SK-N-SH treated with all-trans-retinoic acid at 6 μM for 48 hours (cell line): Measurements from ENCODE around the gene TGFBR2.

ENCODE experiments used
- ARNTL ChIP-seq: fragments of 450-650 bp; formaldehyde crosslinking; IDR thresholded peaks from 2 replicates; pipeline ENCODE4 v1.5.0; 2020; ENCODE audit warnings: low read depth, mild to moderate bottlenecking, moderate library complexity, borderline replicate concordance
- CREB5 ChIP-seq: fragments of 250-450 bp; sonication (Bioruptor Pico); IDR thresholded peaks from 2 replicates; pipeline ENCODE4 v1.5.1; 2020; ENCODE audit warnings: low read depth, mild to moderate bottlenecking, moderate library complexity
- CSDC2 ChIP-seq: fragments of 250-450 bp; sonication (Bioruptor Pico); IDR thresholded peaks from 2 replicates; pipeline ENCODE4 v1.5.0; 2020; ENCODE audit warnings: mild to moderate bottlenecking, moderate library complexity
- CSRNP3 ChIP-seq: fragments of 250-450 bp; sonication (Bioruptor Pico); IDR thresholded peaks from 2 replicates; pipeline ENCODE4 v1.5.1; 2021; ENCODE audit warnings: mild to moderate bottlenecking, moderate library complexity
- GLIS3 ChIP-seq: fragments of 250-450 bp; sonication (Bioruptor Pico); IDR thresholded peaks from 2 replicates; pipeline ENCODE4 v1.5.0; 2020; ENCODE audit warnings: mild to moderate bottlenecking, moderate library complexity
- ISL1 ChIP-seq: fragments of 250-450 bp; sonication (Bioruptor Pico); IDR thresholded peaks from 2 replicates; pipeline ENCODE4 v2.1.2; 2022; ENCODE audit warnings: mild to moderate bottlenecking, moderate library complexity
- OSR1 ChIP-seq: fragments of 250-450 bp; sonication (Bioruptor Pico); IDR thresholded peaks from 2 replicates; pipeline ENCODE4 v1.8.0; 2022; ENCODE audit warnings: moderate library complexity, mild to moderate bottlenecking, inconsistent platforms
- PATZ1 ChIP-seq: fragments of 250-450 bp; sonication (Bioruptor Pico); IDR thresholded peaks from 2 replicates; pipeline ENCODE4 v1.8.0; 2020; ENCODE audit warnings: mild to moderate bottlenecking, moderate library complexity, borderline replicate concordance
- POU6F1 ChIP-seq: fragments of 250-450 bp; sonication (Bioruptor Pico); IDR thresholded peaks from 2 replicates; pipeline ENCODE4 v1.8.0; 2021; ENCODE audit warnings: low read depth, mild to moderate bottlenecking, moderate library complexity, borderline replicate concordance
- TCF4 ChIP-seq: fragments of 250-450 bp; sonication (Bioruptor Pico); IDR thresholded peaks from 2 replicates; pipeline ENCODE4 v1.8.0; 2021; ENCODE audit warnings: mild to moderate bottlenecking, moderate library complexity, borderline replicate concordance
- ZNF8 ChIP-seq: fragments of 450-650 bp; formaldehyde crosslinking; IDR thresholded peaks from 2 replicates; pipeline ENCODE4 v1.5.0; 2020; ENCODE audit warnings: mild to moderate bottlenecking, moderate library complexity

GRCh38 chr3:30719536-30719935 lies 113.1 kb downstream of the TGFBR2 start:
- TF ChIP-seq GLIS3 (CRISPR knock-in tag) (no peak), CREB5 (CRISPR knock-in tag) (no peak), PATZ1 (CRISPR knock-in tag) (no peak), POU6F1 (CRISPR knock-in tag) (no peak), ZNF8 (CRISPR knock-in tag) (no peak), OSR1 (CRISPR knock-in tag) (no peak), CSRNP3 (CRISPR knock-in tag) (no peak), ISL1 (CRISPR knock-in tag) (no peak), TCF4 (CRISPR knock-in tag) (no peak), CSDC2 (CRISPR knock-in tag) (no peak), ARNTL (CRISPR knock-in tag) (no peak)
